Breast epithelium (tissue), 4 donors: Measurements from ENCODE around the gene PDE7B. TPM values are rescaled to one million over a fixed set of nuclear protein-coding genes. Genes with fewer than 3 reads are reported as not detected.

Experiments used
- DNase-seq, 2 donors: peaks; one replicate each; pipeline ENCODE4 v3.0.0-alpha.2; 2019; ENCODE audit warnings: low spot score in 2 of 2
- H3K27ac ChIP-seq, 2 donors: fragments of 200-600 bp; sonication (generic) in 1 of 2; one replicate each; pipeline ENCODE4 v1.5.1; 2016 to 2019; ENCODE audit warnings: mild to moderate bottlenecking in 1 of 2
- H3K27me3 ChIP-seq, 2 donors: fragments of 200-600 bp; sonication (generic) in 1 of 2; one replicate each; pipeline versions ENCODE4 v1.5.1 to v1.6.0; 2017 to 2019; ENCODE audit warnings: control low read depth in 1 of 2, mild to moderate bottlenecking in 1 of 2
- H3K36me3 ChIP-seq: fragments of 200-600 bp; one replicate; pipeline ENCODE4 v1.5.1; 2019
- H3K4me1 ChIP-seq, 2 donors: fragments of 200-600 bp; sonication (generic); one replicate each; pipeline ENCODE4 v1.5.1; 2016 to 2019; ENCODE audit warnings: control low read depth in 1 of 2
- H3K4me3 ChIP-seq, 3 donors: fragments of 200-600 bp; sonication (generic); 1 replicate in 2 of 3; 2 replicates in 1 of 3; pipeline ENCODE4 v1.5.1; 2016 to 2019; ENCODE audit warnings: mild to moderate bottlenecking in 3 of 3, moderate library complexity in 2 of 3
- H3K9me3 ChIP-seq, 2 donors: fragments of 200-600 bp; sonication (generic) in 1 of 2; one replicate each; pipeline ENCODE4 v1.5.1; 2016 to 2019; ENCODE audit warnings: control low read depth in 1 of 2
- CTCF ChIP-seq, 3 donors: fragments of 450-650 bp; IDR thresholded peaks; one replicate each; pipeline ENCODE4 v1.5.1; 2016 to 2017; ENCODE audit warnings: antibody characterized with exemption in 3 of 3, mild to moderate bottlenecking in 3 of 3, moderate library complexity in 3 of 3
- POLR2A ChIP-seq: fragments of 450-650 bp; IDR thresholded peaks from one replicate; pipeline ENCODE4 v1.6.1; 2016; ENCODE audit warnings: antibody characterized with exemption, mild to moderate bottlenecking, moderate library complexity
- POLR2AphosphoS5 ChIP-seq, 3 donors: sonication (generic); formaldehyde crosslinking; IDR thresholded peaks; one replicate each; pipeline ENCODE4 v1.6.1; 2017; ENCODE audit warnings: antibody characterized with exemption in 3 of 3
- intact Hi-C: fragments of 100-400 bp; cut with DNase I; formaldehyde crosslinking; loops from one replicate; pipeline ENCODE4 v1.15.1; 2023; ENCODE audit warnings: low total_unique reads
- total RNA-seq, 3 donors: library from RNA; depleted of rRNA; stranded (reverse); fragments of >200 nt; gene quantifications; one replicate each; pipeline ENCODE4 v1.1.0, GENCODE V29; 2016

PDE7B gene
- total RNA-seq, 3 donors from 2014 or later: 3.4 to 5.2 (median 5.1) TPM

GRCh38 chr6:136115941-136116340 is 264.4 kb downstream of the PDE7B start:
- no peaks in the 10 kb centered on the region for H3K27me3 ChIP-seq
- no peaks in the 10 kb centered on the region for H3K9me3 ChIP-seq
- H3K4me3 ChIP-seq: no peak overlapping the region
- TF ChIP-seq POLR2A (no peak), POLR2AphosphoS5 (IDR thresholded peaks at IDR 0.05) (no peak), CTCF (IDR thresholded peaks at IDR 0.05) (no peak)
- H3K36me3 ChIP-seq: no peaks in the 10 kb centered on the region
- no peak overlapping the region for H3K27ac ChIP-seq
- no peaks in the 10 kb centered on the region for H3K4me1 ChIP-seq
- intact Hi-C loops: no loop called here
- DNase-seq: no peak

- TF ChIP-seq CTCF (IDR thresholded peaks at IDR 0.05) (no peak), POLR2A (no peak), POLR2AphosphoS5 (IDR thresholded peaks at IDR 0.05) (no peak)
- H3K27ac ChIP-seq: no peak overlapping the region
- no peak for DNase-seq
- intact Hi-C loops: no loop called here
- H3K27me3 ChIP-seq: no peaks in the 10 kb centered on the region
- H3K9me3 ChIP-seq: no peaks in the 10 kb centered on the region
- no peaks in the 10 kb centered on the region for H3K36me3 ChIP-seq
- no peaks in the 10 kb centered on the region for H3K4me1 ChIP-seq
- no peak overlapping the region for H3K4me3 ChIP-seq
Observed at GRCh38 chr6:136117081-136117480, 265.6 kb downstream of the PDE7B start.

GRCh38 chr6:136118787-136119186 is 267.3 kb downstream of the PDE7B start:
- Histone ChIP-seq H3K27ac (no peak overlapping the region), H3K36me3 (no peaks in the 10 kb centered on the region), H3K4me3 (no peak overlapping the region), H3K27me3 (no peaks in the 10 kb centered on the region), H3K4me1 (no peaks in the 10 kb centered on the region), H3K9me3 (no peaks in the 10 kb centered on the region)
- intact Hi-C loops: no loop called here
- DNase-seq: no peak
- no peak for TF ChIP-seq POLR2AphosphoS5 (IDR thresholded peaks at IDR 0.05)

- Histone ChIP-seq H3K27ac (no peak overlapping the region), H3K4me1 (no peaks in the 10 kb centered on the region), H3K27me3 (no peaks in the 10 kb centered on the region), H3K9me3 (no peaks in the 10 kb centered on the region), H3K4me3 (no peak overlapping the region), H3K36me3 (no peaks in the 10 kb centered on the region)
- no peak for TF ChIP-seq POLR2AphosphoS5 (IDR thresholded peaks at IDR 0.05)
- no peak for DNase-seq
- intact Hi-C loops: no loop called here
Observed at GRCh38 chr6:136123468-136123867, 272.0 kb downstream of the PDE7B start.

- no peaks in the 10 kb centered on the region for H3K27me3 ChIP-seq
- TF ChIP-seq CTCF (IDR thresholded peaks at IDR 0.05): no peak
- TF ChIP-seq POLR2AphosphoS5 (IDR thresholded peaks at IDR 0.05): no peak
- no peak for TF ChIP-seq POLR2A
- H3K27ac ChIP-seq: no peak overlapping the region
- intact Hi-C loops: no loop called here
- no peaks in the 10 kb centered on the region for H3K36me3 ChIP-seq
- no peak for DNase-seq
- H3K4me3 ChIP-seq: no peak overlapping the region
- H3K4me1 ChIP-seq: no peaks in the 10 kb centered on the region
- no peaks in the 10 kb centered on the region for H3K9me3 ChIP-seq
Observed at GRCh38 chr6:136125585-136125984, 274.1 kb downstream of the PDE7B start.

- no peak overlapping the region for H3K4me3 ChIP-seq
- TF ChIP-seq POLR2AphosphoS5 (IDR thresholded peaks at IDR 0.05): no peak
- no peak for TF ChIP-seq POLR2A
- no peak for TF ChIP-seq CTCF (IDR thresholded peaks at IDR 0.05)
- no peaks in the 10 kb centered on the region for H3K9me3 ChIP-seq
- intact Hi-C loops: no loop called here
- H3K27me3 ChIP-seq: no peaks in the 10 kb centered on the region
- H3K27ac ChIP-seq: no peak overlapping the region
- no peaks in the 10 kb centered on the region for H3K36me3 ChIP-seq
- no peak for DNase-seq
- H3K4me1 ChIP-seq: no peaks in the 10 kb centered on the region
Observed at GRCh38 chr6:136127873-136128272, 276.4 kb downstream of the PDE7B start.
